GM12878 (cell line): ENCODE data around the gene FSCB.

Experiments
- BRCA1 ChIP-seq: IDR thresholded peaks from 2 replicates; pipeline ENCODE4 v1.6.1; 2011; ENCODE audit warnings: low read depth, low read length, improper control_type of control experiment
- CREB1 ChIP-seq: IDR thresholded peaks from 2 replicates; pipeline ENCODE4 v1.6.1; 2012; ENCODE audit warnings: low read depth, mild to moderate bottlenecking, inconsistent platforms
- EZH2 ChIP-seq: IDR thresholded peaks from 2 replicates; pipeline ENCODE4 v1.6.1; 2012; ENCODE audit warnings: low read depth, mild to moderate bottlenecking, control low read depth, inconsistent platforms, low read length, borderline replicate concordance; ENCODE audit not compliant: control insufficient read depth
- FOXK2 ChIP-seq: fragments of 450-650 bp; IDR thresholded peaks from 2 replicates; pipeline ENCODE4 v1.6.1; 2017; ENCODE audit warnings: mild to moderate bottlenecking, moderate library complexity
- KDM1A ChIP-seq: fragments of 200-600 bp; sonication (generic); IDR thresholded peaks from 2 replicates; pipeline ENCODE4 v1.6.1; 2016; ENCODE audit warnings: borderline replicate concordance
- MYC ChIP-seq: IDR thresholded peaks from 2 replicates; pipeline ENCODE4 v1.6.1; 2011; ENCODE audit warnings: mild to moderate bottlenecking, low read length, moderate library complexity, inconsistent platforms; ENCODE audit not compliant: insufficient read depth, insufficient replicate concordance, insufficient read length, severe bottlenecking
- PML ChIP-seq: IDR thresholded peaks from 2 replicates; pipeline ENCODE4 v1.6.1; 2012; ENCODE audit warnings: low read length, inconsistent platforms
- POLR2AphosphoS2 ChIP-seq: IDR thresholded peaks from 2 replicates; pipeline ENCODE4 v1.6.1; 2011; ENCODE audit warnings: low read depth, mild to moderate bottlenecking, low read length, improper control_type of control experiment, moderate library complexity
- ZNF217 ChIP-seq: fragments of 450-650 bp; IDR thresholded peaks from 2 replicates; pipeline ENCODE4 v1.6.1; 2017; ENCODE audit warnings: antibody characterized with exemption, mild to moderate bottlenecking
- TF ChIP-seq, protein P1 (sequence below), 3 experiments: IDR thresholded peaks in 2 of 3; conservative IDR thresholded peaks in 1 of 3; 2 replicates each; pipeline ENCODE4 v1.5.1; 2011; ENCODE audit warnings: low read depth in 3 of 3, low read length in 3 of 3, mild to moderate bottlenecking in 3 of 3, control low read depth in 2 of 3, moderate library complexity in 2 of 3, inconsistent platforms in 1 of 3, mixed read lengths in 1 of 3; ENCODE audit not compliant: control insufficient read depth in 2 of 3, insufficient read depth in 1 of 3; ENCODE audit errors: extremely low read depth in 1 of 3
- TF ChIP-seq, protein P2 (sequence below): IDR thresholded peaks from 2 replicates; pipeline ENCODE4 v1.6.1; 2012; ENCODE audit warnings: low read depth, low read length, improper control_type of control experiment

DNA sequence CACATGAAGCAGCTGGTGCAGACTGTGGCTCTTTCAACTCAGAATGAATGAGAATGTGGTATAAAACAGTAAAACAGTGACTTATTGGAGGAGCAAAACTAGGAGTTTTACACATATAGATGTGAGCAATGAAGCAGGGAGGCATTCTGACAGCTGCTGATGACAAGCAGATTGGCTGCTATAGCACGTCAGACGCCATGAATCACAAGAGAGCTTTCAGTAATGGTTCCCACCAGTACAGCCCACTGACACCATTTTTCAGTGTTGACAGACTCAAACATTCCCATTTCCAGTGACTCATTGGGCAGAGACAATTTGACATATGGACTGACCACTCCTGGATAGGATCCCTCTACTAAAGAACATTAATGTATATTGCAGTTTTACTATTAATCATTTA is 24.6 kb upstream of the FSCB start:
- no peak for TF ChIP-seq ZNF217
- TF ChIP-seq EZH2 = no peak
- TF ChIP-seq, protein P1, sequence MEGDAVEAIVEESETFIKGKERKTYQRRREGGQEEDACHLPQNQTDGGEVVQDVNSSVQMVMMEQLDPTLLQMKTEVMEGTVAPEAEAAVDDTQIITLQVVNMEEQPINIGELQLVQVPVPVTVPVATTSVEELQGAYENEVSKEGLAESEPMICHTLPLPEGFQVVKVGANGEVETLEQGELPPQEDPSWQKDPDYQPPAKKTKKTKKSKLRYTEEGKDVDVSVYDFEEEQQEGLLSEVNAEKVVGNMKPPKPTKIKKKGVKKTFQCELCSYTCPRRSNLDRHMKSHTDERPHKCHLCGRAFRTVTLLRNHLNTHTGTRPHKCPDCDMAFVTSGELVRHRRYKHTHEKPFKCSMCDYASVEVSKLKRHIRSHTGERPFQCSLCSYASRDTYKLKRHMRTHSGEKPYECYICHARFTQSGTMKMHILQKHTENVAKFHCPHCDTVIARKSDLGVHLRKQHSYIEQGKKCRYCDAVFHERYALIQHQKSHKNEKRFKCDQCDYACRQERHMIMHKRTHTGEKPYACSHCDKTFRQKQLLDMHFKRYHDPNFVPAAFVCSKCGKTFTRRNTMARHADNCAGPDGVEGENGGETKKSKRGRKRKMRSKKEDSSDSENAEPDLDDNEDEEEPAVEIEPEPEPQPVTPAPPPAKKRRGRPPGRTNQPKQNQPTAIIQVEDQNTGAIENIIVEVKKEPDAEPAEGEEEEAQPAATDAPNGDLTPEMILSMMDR (IDR thresholded peaks at IDR 0.05 in 2 of 3, conservative IDR thresholded peaks at IDR 0.05 in 1 of 3; ENCODE audit: control insufficient read depth in 2 of 3, extremely low read depth in 1 of 3, insufficient read depth in 1 of 3, low read depth in 3 of 3, low read length in 3 of 3) = no peak
- no peak for TF ChIP-seq FOXK2
- TF ChIP-seq POLR2AphosphoS2 = no peak
- no peak for TF ChIP-seq BRCA1
- TF ChIP-seq PML = no peak
- no peak for TF ChIP-seq KDM1A
- no peak for TF ChIP-seq CREB1
- no peak for TF ChIP-seq MYC
- TF ChIP-seq, protein P2, sequence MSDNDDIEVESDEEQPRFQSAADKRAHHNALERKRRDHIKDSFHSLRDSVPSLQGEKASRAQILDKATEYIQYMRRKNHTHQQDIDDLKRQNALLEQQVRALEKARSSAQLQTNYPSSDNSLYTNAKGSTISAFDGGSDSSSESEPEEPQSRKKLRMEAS = no peak
